Heart right ventricle (tissue), 16 donors: ENCODE results near the gene SERPINE2. TPM values are rescaled to one million over a fixed set of nuclear protein-coding genes. Genes with fewer than 3 reads are reported as not detected.

Source experiments
- ATAC-seq, 8 donors: fragments of 200-7000 bp; cut with Tn5 transposase; one replicate each; pipeline ENCODE4 v1.9.1; 2020; ENCODE audit warnings: mild to moderate bottlenecking in 8 of 8, moderate library complexity in 8 of 8, moderate number of reproducible peaks in 1 of 8
- DNase-seq, 2 donors: peaks; one replicate each; pipeline ENCODE4 v3.0.0-alpha.2; 2020
- H3K27ac ChIP-seq, 10 donors: fragments of 200-600 bp; sonication (generic) in 2 of 10; one replicate each; pipeline versions ENCODE4 v1.5.0 to v1.8.0; 2020 to 2022; ENCODE audit warnings: mild to moderate bottlenecking in 3 of 10
- H3K27me3 ChIP-seq, 7 donors: fragments of 200-600 bp; one replicate each; pipeline ENCODE4 v1.8.0; 2021 to 2022; ENCODE audit warnings: mild to moderate bottlenecking in 2 of 7
- H3K36me3 ChIP-seq, 9 donors: fragments of 200-600 bp; sonication (generic) in 1 of 9; one replicate each; pipeline versions ENCODE4 v1.5.0 to v1.8.0; 2020 to 2022; ENCODE audit warnings: mild to moderate bottlenecking in 2 of 9
- H3K4me1 ChIP-seq, 9 donors: fragments of 200-600 bp; sonication (generic) in 1 of 9; one replicate each; pipeline versions ENCODE4 v1.5.0 to v1.8.0; 2020 to 2022; ENCODE audit warnings: mild to moderate bottlenecking in 4 of 9
- H3K4me3 ChIP-seq, 10 donors: fragments of 200-600 bp; sonication (generic) in 2 of 10; one replicate each; pipeline versions ENCODE4 v1.5.0 to v1.8.0; 2020 to 2022; ENCODE audit warnings: mild to moderate bottlenecking in 7 of 10, moderate library complexity in 2 of 10
- H3K9me3 ChIP-seq, 11 donors: fragments of 200-600 bp in 10 of 11; sonication (generic) in 2 of 11; one replicate each; pipeline versions ENCODE4 v1.5.0 to v1.8.0; 2013 to 2022; ENCODE audit warnings: mild to moderate bottlenecking in 2 of 11, control low read depth in 1 of 11, moderate library complexity in 1 of 11
- CTCF ChIP-seq, 9 donors: fragments of 200-600 bp; sonication (generic) in 2 of 9; IDR thresholded peaks; one replicate each; pipeline versions ENCODE4 v1.5.0 to v1.8.0; 2021 to 2022; ENCODE audit warnings: antibody characterized with exemption in 9 of 9, mild to moderate bottlenecking in 5 of 9, moderate library complexity in 1 of 9
- WGBS, 2 donors: extraction: QIAGEN DNeasy Blood & Tissue Kit; methylation state at CpG; one replicate each; pipeline ENCODE4 v1.1.7; 2013; ENCODE audit warnings: inconsistent platforms in 1 of 2; 5-methylcytosine and 5-hydroxymethylcytosine counted together
- intact Hi-C, 10 donors: fragments of 100-400 bp; cut with DNase I; formaldehyde crosslinking; loops; one replicate each; pipeline versions ENCODE4 v1.11.1 to v1.14.2; 2022
- polyA plus RNA-seq, 2 donors: library from polyadenylated mRNA; stranded (reverse); fragments of 200-250 nt; gene quantifications; one replicate each; pipeline ENCODE4 v1.2.3, GENCODE V29; 2013
- total RNA-seq, 10 donors: library from RNA; stranded (reverse); fragmentation: NEBNext Ultra II Directional in 3 of 10; extraction: Animal tissue kit (Norgen Biotek cat#: 25700) in 3 of 10; gene quantifications; one replicate each; pipeline versions ENCODE4 v1.2.1 to v1.2.4, GENCODE V29; 2021 to 2023
- donor health status: Arrhythmogenic right ventricular cardiomyopathy.
- donor health status: ischemic (EF 13 %, LVEDD 7.1; RV severe dilation, severe dysfunction).
- donor health status: healthy with polysubstance abuse.
- donor health status: DM: no; HTN: yes; CAD: no.
- donor health status: DM: no; HTN: no; CAD: no.
- donor health status: ischemic (EF 25% LVEDD 6.9; RV normal size, moderate dysfunction).
- donor health status: ischemic (EF 25% LVEDD 5.7; RV mildly dilated, moderate dysfunction).
- donor health status: healthy.
- donor health status: DM: yes; HTN: yes; CAD: no.
- donor health status: Ischemic cardiomyopathy.
- donor health status: ischemic (EF 35%, LVEDD 5.7; RV mildly dilated, moderate dysfunction).
- donor health status: nonischemic (EF 11% LVEDD 7.7; RV severe dilation, severe dysfunction).
- donor health status: DM: yes; HTN: yes; CAD: no.
- donor health status: PGD.
- donor health status: ischemic (EF 29% LVEDD 5.4; RV normal size, mild dysfunction).
- donor health status: nonischemic (EF 23%, LVEDD 6.1; RV moderate dilation, normal function).

SERPINE2 gene
- total and polyA plus RNA-seq, 12 donors = 5.3 to 56.6 (median 19.7) TPM

DNA sequence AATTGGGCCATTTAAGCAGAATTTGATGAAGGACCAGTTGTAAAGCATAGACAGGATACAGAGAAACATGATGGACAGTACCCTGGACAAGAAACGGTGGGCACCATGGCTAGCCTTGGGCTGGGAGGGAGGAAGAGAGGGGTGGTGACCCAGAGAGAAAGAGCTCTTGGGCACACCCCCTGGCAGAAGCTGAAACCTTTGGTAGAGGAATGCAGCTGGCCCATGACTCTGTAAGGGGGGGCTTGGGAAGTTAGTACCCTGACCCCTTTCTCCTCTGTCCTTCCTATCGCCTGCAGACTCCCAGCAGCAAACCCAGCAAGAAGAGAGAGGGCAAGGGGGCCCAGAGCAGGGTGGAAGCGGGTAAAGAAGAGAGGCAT is 49.2 kb downstream of the SERPINE2 start:
- DNase-seq (no peak), ATAC-seq (no peak)
- H3K36me3 ChIP-seq = peaks cover 0 to 62% (median 0%) of the 10 kb centered on the region in 9 donors
- H3K9me3 ChIP-seq = no peaks in the 10 kb centered on the region
- no peak overlapping the region for H3K4me3 ChIP-seq
- no peaks in the 10 kb centered on the region for H3K27me3 ChIP-seq
- intact Hi-C loops = loop anchor here in 5 of 10 donors (5.0 to 10.0 kb wide), 5 partner anchors 47 to 665 kb away; partner anchors contain the start of gene SERPINE2 (in 2 of the 5)
- no peak for TF ChIP-seq CTCF (IDR thresholded peaks at IDR 0.05)
- no peak overlapping the region for H3K27ac ChIP-seq
- peaks cover 0 to 5% (median 0%) of the 10 kb centered on the region in 9 donors for H3K4me1 ChIP-seq
- whole genome bisulfite sequencing, 2 donors = 71 to 74% methylated on average over 3 of the region's 3 CpGs

DNA sequence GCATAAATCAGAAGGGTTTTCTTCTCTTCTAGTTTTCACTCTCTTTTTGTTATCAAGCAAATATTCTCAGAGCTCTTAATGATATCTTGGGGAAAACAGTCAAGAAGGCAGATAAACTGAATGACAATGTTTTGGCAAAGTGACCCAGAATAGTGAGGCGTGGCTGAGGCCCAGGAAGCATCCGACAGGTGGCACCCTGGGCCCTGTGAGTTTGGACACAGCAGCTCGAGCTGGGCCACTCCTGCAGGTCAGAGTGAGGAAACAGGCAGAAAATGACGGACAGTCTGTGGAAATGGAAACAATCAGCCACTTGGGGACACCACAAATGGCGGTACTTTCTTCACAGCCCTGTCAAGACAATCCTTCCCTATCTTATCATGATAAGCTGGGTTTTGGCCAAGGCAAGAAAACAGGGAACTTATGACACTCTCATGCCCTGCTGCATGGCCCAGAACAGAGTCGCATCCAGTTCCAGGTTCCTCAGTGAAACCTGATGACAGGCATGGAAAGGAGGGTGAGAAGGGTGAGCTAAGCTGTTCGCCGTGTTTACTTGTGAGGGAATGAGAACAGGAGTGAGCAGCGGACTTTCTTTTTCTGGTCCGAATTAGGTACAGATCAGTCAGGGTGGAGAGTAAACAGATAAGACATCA is 49.8 kb downstream of the SERPINE2 start:
- H3K4me1 ChIP-seq = peaks cover 0 to 5% (median 0%) of the 10 kb centered on the region in 9 donors
- intact Hi-C loops = loop anchor here in 1 of 10 donors (5.0 kb wide), 1 partner anchor 663 kb away; no protein-coding TSS in a partner anchor
- WGBS, 2 donors = 58 to 67% methylated on average over 10 of the region's 10 CpGs
- no peak overlapping the region for H3K4me3 ChIP-seq
- H3K9me3 ChIP-seq = no peaks in the 10 kb centered on the region
- peaks cover 0 to 67% (median 0%) of the 10 kb centered on the region in 9 donors for H3K36me3 ChIP-seq
- TF ChIP-seq CTCF (IDR thresholded peaks at IDR 0.05) = no peak
- no peak overlapping the region for H3K27ac ChIP-seq
- ATAC-seq = no peak
- H3K27me3 ChIP-seq = no peaks in the 10 kb centered on the region
- DNase-seq = no peak

- DNase-seq = no peak
- TF ChIP-seq CTCF (IDR thresholded peaks at IDR 0.05) = no peak
- WGBS, 2 donors = 90 to 93% methylated on average over 1 of the region's 1 CpG
- no peak for ATAC-seq
- Histone ChIP-seq H3K27ac (no peak overlapping the region), H3K36me3 (peaks cover 0 to 86% (median 0%) of the 10 kb centered on the region in 9 donors), H3K9me3 (no peaks in the 10 kb centered on the region), H3K4me1 (no peaks in the 10 kb centered on the region), H3K27me3 (no peaks in the 10 kb centered on the region), H3K4me3 (no peak overlapping the region)
- intact Hi-C loops = no loop called here
Measured at GRCh38 chr2:223981241-223981640, 57.8 kb downstream of the SERPINE2 start.

DNA sequence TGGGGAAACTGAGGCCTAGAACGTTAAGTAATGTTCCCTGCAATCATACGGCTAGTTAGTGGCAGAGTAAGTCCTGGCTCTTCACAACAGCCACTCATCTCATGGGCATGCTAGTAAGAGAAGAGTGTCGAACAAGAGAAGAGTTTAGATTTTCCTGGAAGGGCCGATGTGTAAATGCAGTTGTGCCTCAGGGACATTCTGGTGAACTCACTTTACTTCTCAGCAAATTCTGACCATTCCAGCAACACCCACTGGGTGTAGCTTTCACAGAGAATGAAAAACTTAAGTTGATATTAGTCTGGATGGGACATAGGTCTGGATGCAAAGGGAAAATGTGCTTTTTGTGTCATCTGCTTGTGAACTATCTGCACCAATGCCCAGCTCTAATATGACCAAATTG is 58.3 kb downstream of the SERPINE2 start:
- H3K27ac ChIP-seq = no peak overlapping the region
- H3K36me3 ChIP-seq = peaks cover 0 to 82% (median 0%) of the 10 kb centered on the region in 9 donors
- no peak overlapping the region for H3K4me3 ChIP-seq
- no peak for TF ChIP-seq CTCF (IDR thresholded peaks at IDR 0.05)
- ATAC-seq (no peak), DNase-seq (no peak)
- no peaks in the 10 kb centered on the region for H3K27me3 ChIP-seq
- no peaks in the 10 kb centered on the region for H3K4me1 ChIP-seq
- no peaks in the 10 kb centered on the region for H3K9me3 ChIP-seq
- intact Hi-C loops = no loop called here
- WGBS, 2 donors = 83 to 94% methylated on average over 4 of the region's 4 CpGs
